Stimulated activated CD4-positive, alpha-beta T cell treated with anti-CD3 and anti-CD28 coated beads, TNF-alpha, amount 100 ng/mL, for 1 hour (primary cell): ENCODE data around the gene KRTAP1-4.
"Not testable (repeated sequence)": the region's sequence is repeated elsewhere in the genome, so short reads cannot be mapped to it uniquely, and the experiment has no call there.

Experiments used
- DNase-seq, 3 donors: peaks; one replicate each; pipeline ENCODE4 v3.0.0-alpha.2; 2020; ENCODE audit warnings: low read depth in 3 of 3, low spot score in 1 of 3

Gene KRTAP1-4

DNA sequence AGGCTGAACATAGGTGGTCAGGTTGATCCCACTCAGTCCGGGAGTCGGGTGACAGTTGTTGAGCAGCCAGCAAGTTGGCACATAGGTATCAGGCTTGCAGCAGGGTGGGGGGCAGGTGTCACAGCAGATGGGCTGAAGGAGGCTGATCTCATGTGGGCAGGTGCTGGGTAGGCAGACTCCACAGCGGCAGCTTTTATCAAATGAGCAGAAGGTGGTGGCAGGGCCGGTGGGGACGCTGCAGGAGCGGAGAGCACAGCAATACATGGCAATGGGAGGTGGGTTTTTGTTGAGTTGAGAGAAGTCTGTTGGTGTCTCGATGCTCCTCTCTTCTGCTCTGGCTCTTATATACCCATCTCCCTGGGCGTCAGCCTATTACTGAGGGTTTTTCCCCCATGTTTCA lies 21.2 kb downstream of the KRTAP1-4 start, which contains the start of gene KRTAP3-1:
TSS of gene KRTAP3-1 (minus strand) at position 318 of the 400 bp plus-strand sequence. CDS start at position 264, 54 bp downstream.
- no peak for DNase-seq

DNA sequence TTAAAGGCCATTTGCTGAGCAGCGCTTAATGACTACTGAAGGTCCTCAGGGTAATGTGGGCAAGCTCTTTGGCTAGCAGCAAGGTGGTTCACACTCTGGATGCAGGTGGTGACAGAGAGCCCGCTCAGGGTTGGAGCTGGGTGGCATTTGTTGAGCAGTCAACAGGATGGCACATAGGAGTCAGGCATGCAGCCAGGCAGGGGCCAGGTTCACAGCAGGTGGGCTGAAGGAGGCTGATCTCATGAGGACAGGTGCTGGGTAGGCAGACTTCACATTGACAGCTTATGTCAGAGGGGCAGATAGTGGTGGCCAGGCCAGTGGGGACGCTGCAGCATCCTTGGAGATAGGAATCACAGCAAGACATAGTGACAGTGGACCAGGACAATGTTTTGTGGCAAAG lies 25.6 kb downstream of the KRTAP1-4 start:
- no peak for DNase-seq

GRCh38 chr17:41003926-41004325 lies 26.1 kb downstream of the KRTAP1-4 start:
- no peak for DNase-seq

- DNase-seq: no peak
These were observed 27.2 kb downstream of the KRTAP1-4 start for GRCh38 chr17:41002814-41003213.

- no peak for DNase-seq
These were observed 28.2 kb downstream of the KRTAP1-4 start for GRCh38 chr17:41001795-41002194.

- DNase-seq: not testable (repeated sequence)
These were observed 30.4 kb downstream of the KRTAP1-4 start, which contains the start of gene KRTAP3-2 for GRCh38 chr17:40999563-40999962. KRTAP3-2 (minus strand) TSS chr17:40999906; CDS start chr17:40999853, 53 bp downstream.

DNA sequence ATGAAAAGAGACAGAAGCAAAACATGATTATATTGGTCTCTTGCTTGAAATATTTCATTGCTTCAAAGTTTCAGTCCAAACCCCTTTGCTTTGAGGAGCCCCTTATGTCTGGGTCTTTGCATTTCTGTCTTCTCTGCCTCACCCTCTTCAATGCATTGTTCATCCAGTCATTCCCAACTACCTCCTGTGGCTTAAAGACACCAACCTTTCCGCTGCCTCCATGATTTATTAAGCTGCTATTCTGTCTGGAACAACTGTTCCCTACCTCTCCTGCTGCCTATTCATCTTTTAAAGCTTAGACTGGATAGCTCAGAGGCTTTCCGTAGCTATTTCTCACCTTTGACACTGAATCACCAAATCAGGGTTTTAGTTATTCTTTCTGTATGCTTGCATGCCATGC lies 32.6 kb downstream of the KRTAP1-4 start:
- DNase-seq: no peak

GRCh38 chr17:40996829-40997228 lies 33.2 kb downstream of the KRTAP1-4 start:
- no peak for DNase-seq

DNA sequence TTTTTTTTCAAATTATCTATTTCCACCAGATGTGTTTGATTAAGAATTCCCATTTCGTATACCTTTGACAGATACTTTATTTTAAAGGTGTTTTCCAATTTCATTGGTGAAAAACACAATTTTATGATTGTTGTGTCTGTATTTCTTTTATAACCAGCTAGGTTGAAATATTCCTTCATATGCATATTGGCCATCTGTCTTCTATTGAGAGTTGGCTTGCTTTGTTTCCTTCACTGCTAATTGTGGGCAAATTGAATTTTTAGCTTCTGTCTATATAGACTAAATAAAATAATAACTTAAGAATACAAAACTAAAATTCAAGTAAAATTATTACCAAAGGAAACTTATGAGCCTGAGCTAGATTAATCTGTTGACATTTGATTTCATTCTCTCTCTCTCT lies 34.9 kb downstream of the KRTAP1-4 start:
- no peak for DNase-seq

GRCh38 chr17:40993839-40994238 lies 36.2 kb downstream of the KRTAP1-4 start, which contains the start of gene KRTAP3-3:
KRTAP3-3 (minus strand) TSS chr17:40994164; CDS start chr17:40994097, 67 bp downstream.
- DNase-seq: no peak

GRCh38 chr17:40993084-40993483 lies 36.9 kb downstream of the KRTAP1-4 start:
- DNase-seq: no peak

GRCh38 chr17:40992666-40993065 lies 37.3 kb downstream of the KRTAP1-4 start:
- DNase-seq: no peak

- DNase-seq: no peak
These were observed 43.1 kb downstream of the KRTAP1-4 start for GRCh38 chr17:40986920-40987319.

DNA sequence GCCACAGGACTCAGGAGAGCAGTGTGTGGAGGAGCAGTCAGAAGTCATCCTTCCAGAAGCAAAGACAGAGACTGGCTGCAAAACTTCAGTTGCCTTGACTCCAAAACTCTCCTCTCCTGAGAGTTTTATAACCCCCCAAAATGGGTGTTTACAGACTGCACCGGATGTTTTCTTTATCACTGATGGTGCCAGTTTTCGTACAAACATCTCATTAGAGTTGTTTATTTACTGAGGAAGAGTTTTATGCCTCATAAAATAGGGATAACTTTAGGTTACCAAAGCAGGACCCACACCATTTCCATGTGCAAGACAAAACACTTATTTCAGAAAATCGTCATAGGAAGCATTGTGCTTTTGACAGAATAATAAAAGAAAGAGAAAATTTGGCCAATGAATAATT lies 45.8 kb downstream of the KRTAP1-4 start, which contains the start of gene KRT40:
TSS of gene KRT40 (minus strand) at position 101 of the 400 bp plus-strand sequence. CDS start at position 48, 53 bp downstream.
- DNase-seq: no peak

GRCh38 chr17:40981115-40981514 lies 48.9 kb downstream of the KRTAP1-4 start:
- DNase-seq: no peak

DNA sequence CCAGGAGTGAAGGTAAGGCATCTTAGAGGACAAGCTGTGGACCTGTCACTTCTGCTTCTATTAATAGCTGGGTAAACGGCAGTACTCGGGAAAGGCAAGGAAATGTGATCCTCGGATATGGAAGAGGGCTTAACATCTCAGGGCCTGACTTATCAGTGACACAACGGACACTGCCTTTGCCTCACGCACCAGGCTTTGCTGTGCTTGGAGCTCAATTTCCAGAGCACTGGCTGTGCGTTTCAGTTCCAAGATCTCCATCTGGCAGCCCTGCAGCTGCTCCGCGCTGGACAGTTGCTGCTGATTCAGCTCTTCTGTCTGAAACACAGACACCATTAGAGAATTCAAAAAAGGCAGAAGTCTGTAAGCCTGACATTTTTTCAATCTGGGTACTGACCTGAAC lies 49.4 kb downstream of the KRTAP1-4 start:
- DNase-seq: no peak

- DNase-seq: no peak
These were observed 49.9 kb downstream of the KRTAP1-4 start for GRCh38 chr17:40980117-40980516.
